ENCODE results near the gene LENG9.
"Not testable (repeated sequence)": the region's sequence is repeated elsewhere in the genome, so short reads cannot be mapped to it uniquely, and the experiment has no call there.

Gene LENG9

DNA sequence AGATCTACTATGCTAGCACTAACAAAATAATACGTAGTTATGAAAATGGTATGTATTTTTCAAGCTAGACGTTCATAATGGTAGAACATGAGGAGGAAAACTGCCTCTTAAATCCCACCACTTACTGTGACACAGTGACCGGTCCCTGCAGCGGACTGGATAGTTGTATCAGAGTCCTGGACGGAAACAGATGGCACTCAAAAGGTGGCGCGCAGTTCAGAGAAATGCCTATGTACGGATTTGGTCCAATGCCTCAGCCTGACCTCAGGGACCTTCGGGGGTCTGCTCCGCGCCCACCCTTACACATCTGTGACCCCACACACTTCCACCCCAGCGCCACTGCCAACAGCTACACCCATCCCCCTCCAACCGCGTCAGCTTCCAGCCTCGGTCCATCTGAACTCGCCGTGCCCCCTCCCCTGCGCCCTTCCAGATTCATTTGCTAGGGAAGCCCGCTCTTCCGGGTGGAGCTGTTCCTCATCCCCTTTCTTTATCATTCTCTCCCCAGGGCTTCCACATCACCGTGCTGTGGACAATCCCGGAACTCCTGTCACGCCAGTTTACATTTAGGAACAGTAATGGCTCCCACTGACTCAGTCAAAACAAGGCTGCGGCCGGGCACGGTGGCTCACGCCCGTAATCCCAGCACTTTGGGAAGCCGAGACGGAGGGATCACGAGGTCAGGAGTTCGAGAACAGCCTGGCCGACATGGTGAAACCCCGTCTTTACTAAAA lies 15.4 kb downstream of the LENG9 start:
- no peak for TF ChIP-seq CTCF (IDR thresholded peaks at IDR 0.05; ENCODE audit: control extremely low read depth, extremely low read depth, low read depth, missing control alignments)
- POLR2A ChIA-PET, result interaction anchor here (0.7 to 2.1 kb wide), 6 partner anchors 8 to 311 kb away, joined by 3 to 20 read pairs (median 4); partner anchors contain the start of genes CNOT3 and LENG9
- DNase-seq (ENCODE audit: extremely low spot score), result no peak
- CTCF ChIA-PET, result interaction anchor here (0.8 to 1.9 kb wide), 3 partner anchors 9 to 16 kb away, joined by 3 to 9 read pairs (median 3); partner anchors contain the start of gene LENG9

DNA sequence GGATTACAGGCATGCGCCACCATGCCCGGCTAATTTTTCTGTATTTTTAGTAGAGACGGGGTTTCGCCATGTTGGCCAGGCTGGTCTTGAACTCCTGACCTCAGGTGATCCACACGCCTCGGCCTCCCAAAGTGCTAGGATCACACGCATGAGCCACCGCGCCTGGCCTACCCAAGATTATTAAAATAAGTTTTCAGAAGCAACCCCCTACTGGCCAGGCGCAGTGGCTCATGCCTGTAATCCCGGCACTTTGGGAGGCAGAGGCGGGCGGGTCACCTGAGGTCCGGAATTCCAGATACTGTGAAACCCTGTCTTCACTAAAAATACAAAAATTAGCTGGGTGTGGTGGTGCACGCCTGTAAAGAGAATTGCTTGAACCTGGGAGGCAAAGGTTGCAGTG lies 17.2 kb downstream of the LENG9 start:
- POLR2A ChIA-PET; DNase-seq (ENCODE audit: extremely low spot score); CTCF ChIA-PET: not testable (repeated sequence)

- no peak for DNase-seq (ENCODE audit: extremely low spot score)
- TF ChIP-seq CTCF (IDR thresholded peaks at IDR 0.05; ENCODE audit: control extremely low read depth, extremely low read depth, low read depth, missing control alignments), result no peak
- ChIA-PET POLR2A (no interaction called here), CTCF (no interaction called here)
These were observed 18.8 kb downstream of the LENG9 start for GRCh38 chr19:54444737-54445136.

GRCh38 chr19:54440641-54441040 lies 22.9 kb downstream of the LENG9 start:
- ChIA-PET CTCF (interaction anchor here (1.1 kb wide), 1 partner anchor 17 kb away, joined by 3 read pairs; no protein-coding TSS in a partner anchor), POLR2A (interaction anchor here (1.1 kb wide), 1 partner anchor 8 kb away, joined by 3 read pairs; no protein-coding TSS in a partner anchor)
- TF ChIP-seq CTCF (IDR thresholded peaks at IDR 0.05; ENCODE audit: control extremely low read depth, extremely low read depth, low read depth, missing control alignments), result no peak
- no peak for DNase-seq (ENCODE audit: extremely low spot score)

DNA sequence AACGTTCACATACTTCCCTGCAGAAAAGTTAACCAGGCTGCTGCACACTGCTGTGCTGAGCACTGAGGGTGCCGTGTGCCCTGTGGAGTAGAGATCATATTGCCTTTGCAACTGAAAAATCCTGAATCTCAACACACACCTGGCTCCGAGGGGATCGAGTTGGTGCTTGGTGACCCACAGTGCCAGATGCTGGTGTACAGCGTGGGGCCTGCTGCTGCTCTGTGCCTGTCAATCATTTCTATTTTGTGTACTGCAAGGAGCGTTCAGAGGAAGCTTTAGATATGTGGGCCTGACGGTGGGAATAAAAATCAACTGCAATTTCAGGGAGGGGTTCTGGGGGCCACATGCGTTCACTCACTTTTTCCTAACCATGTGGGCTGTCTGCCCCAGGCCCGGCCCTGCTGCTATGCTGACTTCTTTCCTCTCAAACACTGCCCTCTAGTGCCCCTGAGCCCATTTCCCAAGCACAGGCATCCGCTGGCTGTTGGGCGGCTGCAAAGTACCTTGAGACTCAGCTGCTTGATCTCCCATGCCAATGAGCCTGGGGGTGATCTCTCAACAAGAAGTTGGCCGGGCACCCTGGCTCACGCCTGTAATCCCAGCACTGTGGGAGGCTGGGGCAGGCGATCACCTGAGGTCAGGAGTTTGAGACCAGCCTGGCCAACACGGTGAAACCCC lies 24.3 kb downstream of the LENG9 start:
- CTCF ChIA-PET, result interaction anchor here (1.1 to 2.1 kb wide), 2 partner anchors 9 to 15 kb away, joined by 3 to 9 read pairs; partner anchors contain the start of gene LENG8
- peak; percentile 33 for TF ChIP-seq CTCF (IDR thresholded peaks at IDR 0.05; ENCODE audit: control extremely low read depth, extremely low read depth, low read depth, missing control alignments)
- DNase-seq (ENCODE audit: extremely low spot score), result no peak
- POLR2A ChIA-PET, result interaction anchor here (1.1 to 2.4 kb wide), 2 partner anchors 9 to 10 kb away, joined by 3 to 6 read pairs; partner anchors contain the start of gene LENG8

DNA sequence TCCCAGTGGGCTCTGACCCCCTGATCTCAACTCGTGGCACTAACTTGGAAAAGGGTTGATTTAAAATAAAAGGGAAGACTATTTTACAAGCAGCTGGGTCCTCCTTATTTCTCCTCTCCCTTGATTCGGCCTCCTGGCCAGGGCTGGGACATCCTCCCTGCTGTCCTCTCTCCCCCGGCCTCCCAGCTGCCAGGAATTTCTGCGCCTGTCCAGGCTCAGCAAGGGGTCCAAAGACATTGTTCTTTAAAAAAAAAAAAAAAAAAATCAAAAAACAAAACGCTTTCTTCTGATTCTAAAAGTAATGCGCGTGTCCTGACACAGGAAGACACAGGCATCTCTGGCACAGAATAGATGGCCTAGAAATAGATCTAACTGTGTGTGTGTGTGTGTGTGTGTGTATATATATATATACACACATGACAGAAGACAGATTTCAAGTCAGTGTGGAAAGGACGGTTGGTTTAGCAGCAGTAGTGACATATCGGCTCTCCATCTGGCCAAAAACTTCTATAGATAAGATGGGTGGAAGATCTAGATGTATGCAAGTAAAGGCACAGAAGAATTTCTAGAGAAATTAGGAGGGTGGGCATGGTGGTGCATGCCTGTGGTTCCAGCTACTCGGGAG lies 26.8 kb downstream of the LENG9 start:
- CTCF ChIA-PET, result no interaction called here
- TF ChIP-seq CTCF (IDR thresholded peaks at IDR 0.05; ENCODE audit: control extremely low read depth, extremely low read depth, low read depth, missing control alignments), result no peak
- DNase-seq (ENCODE audit: extremely low spot score), result no peak
- POLR2A ChIA-PET, result interaction anchor here (2.4 kb wide), 1 partner anchor 12 kb away, joined by 6 read pairs; the partner anchor contains the start of gene LENG8

Data from GM10248 (cell line).